HG03108 (cell line): Measurements from ENCODE around the gene LIM2.

Source experiments
- ATAC-seq: cut with Tn5 transposase; IDR thresholded peaks from one replicate; pipeline ENCODE4 v1.9.1; 2021; ENCODE audit warnings: moderate library complexity; ENCODE audit not compliant: unreplicated experiment

The LIM2 gene

GRCh38 chr19:51366389-51367254 lies 21.2 kb downstream of the LIM2 start:
- peak; percentile 38 for ATAC-seq

GRCh38 chr19:51365965-51366388 lies 21.8 kb downstream of the LIM2 start, which contains the start of gene ETFB:
Gene ETFB, minus strand, starts transcription at chr19:51366388. Its CDS starts 62 bp downstream, at chr19:51366326.
- ATAC-seq: no peak

GRCh38 chr19:51365211-51365964 lies 22.4 kb downstream of the LIM2 start:
- no peak for ATAC-seq

- no peak for ATAC-seq
These were observed 23.3 kb downstream of the LIM2 start for GRCh38 chr19:51364200-51365106.

GRCh38 chr19:51361239-51361638 lies 26.5 kb downstream of the LIM2 start:
- no peak for ATAC-seq

- no peak for ATAC-seq
These were observed 28.5 kb downstream of the LIM2 start for GRCh38 chr19:51359294-51359693.

GRCh38 chr19:51357952-51358351 lies 29.8 kb downstream of the LIM2 start:
- ATAC-seq: no peak

- no peak for ATAC-seq
These were observed 31.5 kb downstream of the LIM2 start for GRCh38 chr19:51356159-51356801.

- ATAC-seq: no peak
These were observed 33.0 kb downstream of the LIM2 start for GRCh38 chr19:51354742-51355148.

GRCh38 chr19:51354103-51354741 lies 33.6 kb downstream of the LIM2 start:
- no peak for ATAC-seq

GRCh38 chr19:51352783-51353360 lies 34.9 kb downstream of the LIM2 start:
- ATAC-seq: no peak

GRCh38 chr19:51351266-51351990 lies 36.3 kb downstream of the LIM2 start:
- ATAC-seq: no peak

GRCh38 chr19:51347209-51347928 lies 40.4 kb downstream of the LIM2 start:
- ATAC-seq: no peak

GRCh38 chr19:51346742-51347141 lies 41.0 kb downstream of the LIM2 start:
- no peak for ATAC-seq

- ATAC-seq: no peak
These were observed 42.6 kb downstream of the LIM2 start for GRCh38 chr19:51345076-51345620.

GRCh38 chr19:51342631-51343569 lies 44.9 kb downstream of the LIM2 start:
- no peak for ATAC-seq
